HepG2 (cell line): ENCODE results near the gene EED. TPM values are rescaled to one million over a fixed set of nuclear protein-coding genes. Genes with fewer than 3 reads are reported as not detected.

ENCODE experiments used
- E2F5 ChIP-seq: sonication (generic); formaldehyde crosslinking; conservative IDR thresholded peaks from 2 replicates; pipeline ENCODE4 v1.4.0; 2020; ENCODE audit warnings: missing genetic modification reagents
- IRF1 ChIP-seq: sonication (generic); formaldehyde crosslinking; IDR thresholded peaks from 2 replicates; pipeline ENCODE4 v1.4.0; 2020; ENCODE audit warnings: low read depth, mild to moderate bottlenecking, missing genetic modification reagents
- KLF12 ChIP-seq: sonication (generic); formaldehyde crosslinking; IDR thresholded peaks from 2 replicates; pipeline ENCODE4 v1.4.0; 2020; ENCODE audit warnings: missing genetic modification reagents, borderline replicate concordance
- MEIS1 ChIP-seq: sonication (generic); formaldehyde crosslinking; IDR thresholded peaks from 2 replicates; pipeline ENCODE4 v1.9.0; 2021; ENCODE audit warnings: mild to moderate bottlenecking, missing genetic modification reagents, moderate library complexity, borderline replicate concordance
- NFIB ChIP-seq: sonication (generic); formaldehyde crosslinking; IDR thresholded peaks from 2 replicates; pipeline ENCODE4 v1.9.0; 2021; ENCODE audit warnings: missing genetic modification reagents, mild to moderate bottlenecking, borderline replicate concordance
- NFIC ChIP-seq: IDR thresholded peaks from 2 replicates; pipeline ENCODE4 v1.6.1; 2012; ENCODE audit warnings: mild to moderate bottlenecking, low read length, inconsistent platforms
- NFKBIZ ChIP-seq: IDR thresholded peaks from 2 replicates; pipeline ENCODE4 v1.6.1; 2018; ENCODE audit warnings: missing genetic modification reagents, missing compliant biosample characterization
- NFYB ChIP-seq: sonication (generic); formaldehyde crosslinking; IDR thresholded peaks from 2 replicates; pipeline ENCODE4 v1.4.0; 2020; ENCODE audit warnings: missing genetic modification reagents
- REXO4 ChIP-seq: sonication (generic); formaldehyde crosslinking; IDR thresholded peaks from 2 replicates; pipeline ENCODE4 v1.8.0; 2022; ENCODE audit warnings: missing genetic modification reagents, mild to moderate bottlenecking, borderline replicate concordance
- RFXAP ChIP-seq: sonication (generic); formaldehyde crosslinking; IDR thresholded peaks from 2 replicates; pipeline ENCODE4 v1.4.0; 2020; ENCODE audit warnings: missing genetic modification reagents, borderline replicate concordance
- SMAD1 ChIP-seq: sonication (generic); formaldehyde crosslinking; IDR thresholded peaks from 2 replicates; pipeline ENCODE4 v1.4.0; 2020; ENCODE audit warnings: missing genetic modification reagents, low read depth, mild to moderate bottlenecking, borderline replicate concordance
- SNAPC4 ChIP-seq: sonication (generic); formaldehyde crosslinking; IDR thresholded peaks from 2 replicates; pipeline ENCODE4 v1.4.0; 2020; ENCODE audit warnings: mild to moderate bottlenecking, missing genetic modification reagents
- SPEN ChIP-seq: sonication (generic); formaldehyde crosslinking; IDR thresholded peaks from 2 replicates; pipeline ENCODE4 v1.5.1; 2020; ENCODE audit warnings: low read depth, mild to moderate bottlenecking, missing genetic modification reagents
- TFE3 ChIP-seq: IDR thresholded peaks from 2 replicates; pipeline ENCODE4 v1.6.1; 2016
- YY1 ChIP-seq: IDR thresholded peaks from 2 replicates; pipeline ENCODE4 v1.6.1; 2011; ENCODE audit warnings: low read length, low read depth, moderate library complexity, mild to moderate bottlenecking; ENCODE audit not compliant: insufficient read depth, insufficient replicate concordance
- ZEB1 ChIP-seq: IDR thresholded peaks from 2 replicates; pipeline ENCODE4 v1.6.1; 2012; ENCODE audit warnings: mild to moderate bottlenecking, low read depth, inconsistent platforms; ENCODE audit not compliant: insufficient replicate concordance
- ZNF530 ChIP-seq: sonication (generic); formaldehyde crosslinking; IDR thresholded peaks from 2 replicates; pipeline ENCODE4 v1.5.0; 2020; ENCODE audit warnings: low read depth, mild to moderate bottlenecking, missing genetic modification reagents
- ZNF605 ChIP-seq: sonication (generic); formaldehyde crosslinking; IDR thresholded peaks from 2 replicates; pipeline ENCODE4 v1.8.0; 2022; ENCODE audit warnings: mild to moderate bottlenecking, missing genetic modification reagents
- polyA plus RNA-seq, 8 experiments: library from polyadenylated mRNA; depleted of rRNA in 3 of 8; stranded (reverse) in 7 of 8; unstranded in 1 of 8; fragments of >200 nt; fragmentation: Illumina TruSeq in 4 of 8; extraction: Trizol in 4 of 8; gene quantifications; 2 replicates each; pipeline versions ENCODE4 v1.2.1 to v1.2.3, GENCODE V29; 2011 to 2016; ENCODE audit warnings: low read depth in 4 of 8, missing spikeins in 1 of 8, mixed read lengths in 1 of 8; ENCODE audit not compliant: insufficient read depth in 1 of 8
- total RNA-seq, 5 experiments: library from RNA; depleted of rRNA; stranded (reverse); fragments of >200 nt; fragmentation: Illumina TruSeq; extraction: Trizol; gene quantifications; 2 replicates each; pipeline ENCODE4 v1.2.3, GENCODE V29; 2016; ENCODE audit warnings: low read depth in 1 of 5
- TF ChIP-seq, protein P1 (sequence below): sonication (generic); formaldehyde crosslinking; IDR thresholded peaks from 2 replicates; pipeline ENCODE4 v1.9.0; 2022; ENCODE audit warnings: missing genetic modification reagents, mild to moderate bottlenecking, borderline replicate concordance

The EED gene
- total and polyA plus RNA-seq, 2 of the 13 experiments (the other 11 are each of a cell fraction or from before 2014, with no cell fraction given): 11.0 to 28.4 TPM

DNA sequence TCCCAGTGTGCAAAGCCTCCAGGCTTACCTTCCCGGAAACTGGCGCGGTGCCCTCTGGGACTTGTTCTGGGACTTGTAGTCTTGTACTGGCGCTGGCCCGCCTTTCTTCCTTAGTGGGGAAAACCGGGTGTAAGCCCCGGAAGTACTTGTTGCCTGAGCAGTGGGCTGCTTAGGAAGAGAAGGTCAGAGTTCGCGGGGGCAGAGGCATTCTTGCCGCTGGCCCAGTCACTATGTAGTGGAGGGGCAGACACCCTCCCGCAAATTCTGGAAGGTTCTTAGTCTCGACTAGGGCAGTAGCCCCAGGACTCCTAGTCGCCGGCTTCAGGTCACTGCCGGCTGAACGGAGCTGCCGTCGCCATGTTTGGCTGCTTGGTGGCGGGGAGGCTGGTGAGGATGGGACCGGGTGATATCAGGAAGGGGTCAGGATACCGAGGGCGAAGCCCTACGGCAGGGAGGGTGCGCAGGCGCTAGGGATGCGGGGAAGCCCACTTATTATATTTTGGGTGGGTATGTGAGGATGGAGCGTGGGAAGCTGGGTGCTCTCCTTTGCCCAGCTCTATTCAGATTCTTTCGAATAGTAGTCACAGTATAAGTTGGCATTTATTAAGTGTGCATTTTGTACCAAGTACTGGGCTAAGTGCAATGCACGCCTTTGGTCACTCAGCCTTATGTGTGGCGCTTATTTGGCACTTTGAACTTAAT, 57.7 kb downstream of the EED start, which contains the start of gene HIKESHI (continued):
- TF ChIP-seq IRF1 (CRISPR knock-in tag) (no peak), NFIC (peak; percentile 14; the same call in 1 of the 2 replicates), TFE3 (no peak; the same call in 1 of the 2 replicates), KLF12 (CRISPR knock-in tag) (peak; percentile 90), ZNF605 (peak; percentile 88), MEIS1 (CRISPR knock-in tag) (peak; percentile 75; the same call in 1 of the 2 replicates), NFIB (CRISPR knock-in tag) (no peak), RFXAP (CRISPR knock-in tag) (no peak), ZNF530 (CRISPR knock-in tag) (no peak), E2F5 (CRISPR knock-in tag) (no peak), YY1 (peak; percentile 88), ZEB1 (peak; percentile 62), NFKBIZ (0 out of 2 replicates have a peak, but pooled peaks have one; percentile 62), SMAD1 (CRISPR knock-in tag) (0 out of 2 replicates have a peak, but pooled peaks have one; percentile 30), NFYB (CRISPR knock-in tag) (peak; percentile 89), SNAPC4 (CRISPR knock-in tag) (no peak; the same call in 1 of the 2 replicates), REXO4 (CRISPR knock-in tag) (no peak), SPEN (peak; percentile 83)
- TF ChIP-seq, protein P1, sequence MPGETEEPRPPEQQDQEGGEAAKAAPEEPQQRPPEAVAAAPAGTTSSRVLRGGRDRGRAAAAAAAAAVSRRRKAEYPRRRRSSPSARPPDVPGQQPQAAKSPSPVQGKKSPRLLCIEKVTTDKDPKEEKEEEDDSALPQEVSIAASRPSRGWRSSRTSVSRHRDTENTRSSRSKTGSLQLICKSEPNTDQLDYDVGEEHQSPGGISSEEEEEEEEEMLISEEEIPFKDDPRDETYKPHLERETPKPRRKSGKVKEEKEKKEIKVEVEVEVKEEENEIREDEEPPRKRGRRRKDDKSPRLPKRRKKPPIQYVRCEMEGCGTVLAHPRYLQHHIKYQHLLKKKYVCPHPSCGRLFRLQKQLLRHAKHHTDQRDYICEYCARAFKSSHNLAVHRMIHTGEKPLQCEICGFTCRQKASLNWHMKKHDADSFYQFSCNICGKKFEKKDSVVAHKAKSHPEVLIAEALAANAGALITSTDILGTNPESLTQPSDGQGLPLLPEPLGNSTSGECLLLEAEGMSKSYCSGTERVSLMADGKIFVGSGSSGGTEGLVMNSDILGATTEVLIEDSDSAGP: peak; percentile 84
